ENCODE results near the gene KCNH2. TPM values are rescaled to one million over a fixed set of nuclear protein-coding genes. Genes with fewer than 3 reads are reported as not detected.
A peak's percentile ranks its signal among the peaks of the same experiment; 100 is the strongest.

Gene KCNH2
- total and polyA plus RNA-seq, 12 donors: 50.2 to 126 (median 78.4) TPM

GRCh38 chr7:151011097-151011409 is 32.9 kb upstream of the KCNH2 start:
- DNase-seq (no peak), ATAC-seq (no peak)
- H3K27me3 ChIP-seq: peaks cover 0 to 19% (median 5%) of the 10 kb centered on the region in 7 donors
- H3K27ac ChIP-seq: peak overlapping the region in 2 of 10 donors; percentile 15 to 50
- H3K36me3 ChIP-seq: peaks cover 0 to 30% (median 0%) of the 10 kb centered on the region in 9 donors
- H3K4me3 ChIP-seq: no peak overlapping the region
- intact Hi-C loops (cut with DNase I): loop anchor here in 2 of 10 donors (10.0 kb wide), 2 partner anchors 46 to 116 kb away; no protein-coding TSS in a partner anchor
- H3K9me3 ChIP-seq: no peaks in the 10 kb centered on the region
- no peak for TF ChIP-seq CTCF (IDR thresholded peaks at IDR 0.05)
- 50 to 65% methylated on average over 1 of the region's 1 CpG for WGBS, 2 donors
- H3K4me1 ChIP-seq: peaks cover 10 to 86% (median 58%) of the 10 kb centered on the region in 9 donors

GRCh38 chr7:151010307-151011096 is 32.4 kb upstream of the KCNH2 start:
- no peak for TF ChIP-seq CTCF (IDR thresholded peaks at IDR 0.05)
- WGBS, 2 donors: 53 to 56% methylated on average over 18 of the region's 18 CpGs

GRCh38 chr7:151010037-151010306 is 31.9 kb upstream of the KCNH2 start:
- Histone ChIP-seq H3K9me3 (no peaks in the 10 kb centered on the region), H3K4me1 (peaks cover 10 to 89% (median 58%) of the 10 kb centered on the region in 9 donors), H3K4me3 (no peak overlapping the region), H3K27me3 (peaks cover 0 to 19% (median 5%) of the 10 kb centered on the region in 7 donors), H3K36me3 (peaks cover 0 to 41% (median 0%) of the 10 kb centered on the region in 9 donors), H3K27ac (peak overlapping the region in 1 of 10 donors; percentile 15)
- TF ChIP-seq CTCF (IDR thresholded peaks at IDR 0.05): no peak
- no peak for ATAC-seq
- intact Hi-C loops (cut with DNase I): loop anchor here in 2 of 10 donors (10.0 kb wide), 2 partner anchors 45 to 115 kb away; no protein-coding TSS in a partner anchor
- WGBS, 2 donors: 55 to 60% methylated on average over 7 of the region's 7 CpGs
- DNase-seq: no peak

More at GRCh38 chr7:151010307-151011096, 32.4 kb upstream of the KCNH2 start:
- H3K4me3 ChIP-seq: no peak overlapping the region
- DNase-seq (no peak), ATAC-seq (no peak)
- peaks cover 10 to 91% (median 58%) of the 10 kb centered on the region in 9 donors for H3K4me1 ChIP-seq
- peaks cover 0 to 36% (median 0%) of the 10 kb centered on the region in 9 donors for H3K36me3 ChIP-seq
- no peaks in the 10 kb centered on the region for H3K9me3 ChIP-seq
- H3K27me3 ChIP-seq: peaks cover 0 to 19% (median 5%) of the 10 kb centered on the region in 7 donors
- H3K27ac ChIP-seq: peak overlapping the region in 2 of 10 donors; percentile 15 to 50
- intact Hi-C loops (cut with DNase I): loop anchor here in 2 of 10 donors (10.0 kb wide), 2 partner anchors 46 to 116 kb away; no protein-coding TSS in a partner anchor

- ATAC-seq: peak in 1 of 8 donors; percentile 4
- H3K9me3 ChIP-seq: no peaks in the 10 kb centered on the region
- no peak for TF ChIP-seq CTCF (IDR thresholded peaks at IDR 0.05)
- WGBS, 2 donors: 71 to 75% methylated on average over 22 of the region's 22 CpGs
- peaks cover 0 to 19% (median 5%) of the 10 kb centered on the region in 7 donors for H3K27me3 ChIP-seq
- intact Hi-C loops (cut with DNase I): loop anchor here in 3 of 10 donors (10.0 kb wide), 3 partner anchors 45 to 575 kb away; no protein-coding TSS in a partner anchor
- peaks cover 0 to 40% (median 0%) of the 10 kb centered on the region in 9 donors for H3K36me3 ChIP-seq
- no peak overlapping the region for H3K4me3 ChIP-seq
- DNase-seq: no peak
- peaks cover 10 to 84% (median 58%) of the 10 kb centered on the region in 9 donors for H3K4me1 ChIP-seq
- no peak overlapping the region for H3K27ac ChIP-seq
These were observed 31.4 kb upstream of the KCNH2 start for GRCh38 chr7:151009327-151010036.
